ENCODE measurements around the gene PPID. TPM values are rescaled to one million over a fixed set of nuclear protein-coding genes. Genes with fewer than 3 reads are reported as not detected.

PPID gene
- total and polyA plus RNA-seq, 2 of the 13 experiments (the other 11 are each of a cell fraction or from before 2014, with no cell fraction given): 15.4 to 63.4 TPM

DNA sequence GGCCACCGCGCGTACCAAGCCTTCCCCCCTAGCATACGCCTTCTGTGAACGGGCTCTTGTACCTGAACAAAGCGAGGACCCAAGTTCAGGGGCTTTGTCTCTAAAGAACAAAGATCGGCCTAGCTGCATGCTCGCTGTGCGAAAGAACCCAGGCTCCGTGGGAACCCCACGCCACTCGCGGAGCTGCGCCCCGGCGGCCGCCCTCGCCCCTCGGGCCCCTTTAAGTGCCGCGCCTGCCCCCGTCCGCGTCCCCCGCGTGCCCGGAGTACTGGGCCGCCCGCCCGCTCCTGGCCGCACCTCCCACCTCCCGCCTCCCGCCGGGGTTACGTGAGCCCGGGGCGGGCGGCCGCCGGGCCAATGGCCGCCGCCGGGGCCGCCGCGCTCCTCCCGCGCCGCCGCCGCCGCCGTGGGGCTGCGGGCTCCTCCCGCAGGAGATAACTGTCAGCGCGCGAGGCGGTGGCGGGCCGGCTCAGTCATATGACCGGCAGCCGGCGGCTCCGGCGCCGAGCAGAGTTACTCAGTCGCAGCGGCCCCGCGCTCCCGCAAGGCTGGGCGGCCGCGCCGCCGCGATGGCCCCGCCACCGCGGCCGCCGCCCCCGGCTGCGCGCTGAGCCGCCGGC, 45.5 kb upstream of the PPID start, which contains the start of gene FNIP2 (continued):
- TF ChIP-seq, protein P1, sequence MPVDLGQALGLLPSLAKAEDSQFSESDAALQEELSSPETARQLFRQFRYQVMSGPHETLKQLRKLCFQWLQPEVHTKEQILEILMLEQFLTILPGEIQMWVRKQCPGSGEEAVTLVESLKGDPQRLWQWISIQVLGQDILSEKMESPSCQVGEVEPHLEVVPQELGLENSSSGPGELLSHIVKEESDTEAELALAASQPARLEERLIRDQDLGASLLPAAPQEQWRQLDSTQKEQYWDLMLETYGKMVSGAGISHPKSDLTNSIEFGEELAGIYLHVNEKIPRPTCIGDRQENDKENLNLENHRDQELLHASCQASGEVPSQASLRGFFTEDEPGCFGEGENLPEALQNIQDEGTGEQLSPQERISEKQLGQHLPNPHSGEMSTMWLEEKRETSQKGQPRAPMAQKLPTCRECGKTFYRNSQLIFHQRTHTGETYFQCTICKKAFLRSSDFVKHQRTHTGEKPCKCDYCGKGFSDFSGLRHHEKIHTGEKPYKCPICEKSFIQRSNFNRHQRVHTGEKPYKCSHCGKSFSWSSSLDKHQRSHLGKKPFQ (CRISPR knock-in tag; IDR thresholded peaks at IDR 0.05; ENCODE audit: insufficient replicate concordance): no peak
- no peak; the same call in 1 of the 2 replicates for TF ChIP-seq ZSCAN9 (CRISPR knock-in tag; IDR thresholded peaks at IDR 0.05; ENCODE audit: borderline replicate concordance)
- TF ChIP-seq ZNF766 (CRISPR knock-in tag; IDR thresholded peaks at IDR 0.05; ENCODE audit: borderline replicate concordance): no peak
- no peak for TF ChIP-seq SMYD3 (CRISPR knock-in tag; IDR thresholded peaks at IDR 0.05)
- TF ChIP-seq ZNF441 (CRISPR knock-in tag; IDR thresholded peaks at IDR 0.05; ENCODE audit: borderline replicate concordance): peak; percentile 69; the same call in 1 of the 2 replicates
- TF ChIP-seq ZNF232 (CRISPR knock-in tag; IDR thresholded peaks at IDR 0.05; ENCODE audit: borderline replicate concordance): peak; percentile 48; the same call in 1 of the 2 replicates
- no peak for TF ChIP-seq ARNT (IDR thresholded peaks at IDR 0.05)
- peak; percentile 59; the same call in 1 of the 2 replicates for TF ChIP-seq IRF2 (CRISPR knock-in tag; IDR thresholded peaks at IDR 0.05)
- TF ChIP-seq ZNF788 (CRISPR knock-in tag; IDR thresholded peaks at IDR 0.05; ENCODE audit: borderline replicate concordance): peak; percentile 66; the same call in 1 of the 2 replicates
- TF ChIP-seq ZFP37 (CRISPR knock-in tag; IDR thresholded peaks at IDR 0.05; ENCODE audit: borderline replicate concordance): no peak
- 0 out of 2 replicates have a peak, but pooled peaks have one; percentile 44 for TF ChIP-seq REPIN1 (CRISPR knock-in tag; IDR thresholded peaks at IDR 0.05; ENCODE audit: borderline replicate concordance, low read depth)
- TF ChIP-seq EP300 (IDR thresholded peaks at IDR 0.05; ENCODE audit: low read depth in 2 of 2, low read length in 2 of 2): no peak
- no peak for TF ChIP-seq EP300 (CRISPR knock-in tag; IDR thresholded peaks at IDR 0.05; ENCODE audit: borderline replicate concordance)
- no peak for TF ChIP-seq ZNF34 (CRISPR knock-in tag; IDR thresholded peaks at IDR 0.05; ENCODE audit: borderline replicate concordance)
- peak; percentile 55; the same call in 1 of the 2 replicates for TF ChIP-seq ZNF430 (CRISPR knock-in tag; IDR thresholded peaks at IDR 0.05)
- TF ChIP-seq HMG20B (CRISPR knock-in tag; conservative IDR thresholded peaks at IDR 0.05): no peak
- TF ChIP-seq, protein P2, sequence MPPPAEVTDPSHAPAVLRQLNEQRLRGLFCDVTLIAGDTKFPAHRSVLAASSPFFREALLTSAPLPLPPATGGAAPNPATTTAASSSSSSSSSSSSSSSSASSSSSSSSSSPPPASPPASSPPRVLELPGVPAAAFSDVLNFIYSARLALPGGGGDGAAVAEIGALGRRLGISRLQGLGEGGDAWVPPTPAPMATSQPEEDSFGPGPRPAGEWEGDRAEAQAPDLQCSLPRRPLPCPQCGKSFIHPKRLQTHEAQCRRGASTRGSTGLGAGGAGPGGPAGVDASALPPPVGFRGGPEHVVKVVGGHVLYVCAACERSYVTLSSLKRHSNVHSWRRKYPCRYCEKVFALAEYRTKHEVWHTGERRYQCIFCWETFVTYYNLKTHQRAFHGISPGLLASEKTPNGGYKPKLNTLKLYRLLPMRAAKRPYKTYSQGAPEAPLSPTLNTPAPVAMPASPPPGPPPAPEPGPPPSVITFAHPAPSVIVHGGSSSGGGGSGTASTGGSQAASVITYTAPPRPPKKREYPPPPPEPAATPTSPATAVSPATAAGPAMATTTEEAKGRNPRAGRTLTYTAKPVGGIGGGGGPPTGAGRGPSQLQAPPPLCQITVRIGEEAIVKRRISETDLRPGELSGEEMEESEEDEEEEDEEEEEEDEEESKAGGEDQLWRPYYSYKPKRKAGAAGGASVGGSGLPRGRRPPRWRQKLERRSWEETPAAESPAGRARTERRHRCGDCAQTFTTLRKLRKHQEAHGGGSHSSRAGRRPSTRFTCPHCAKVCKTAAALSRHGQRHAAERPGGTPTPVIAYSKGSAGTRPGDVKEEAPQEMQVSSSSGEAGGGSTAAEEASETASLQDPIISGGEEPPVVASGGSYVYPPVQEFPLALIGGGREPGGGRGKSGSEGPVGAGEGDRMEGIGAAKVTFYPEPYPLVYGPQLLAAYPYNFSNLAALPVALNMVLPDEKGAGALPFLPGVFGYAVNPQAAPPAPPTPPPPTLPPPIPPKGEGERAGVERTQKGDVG (CRISPR knock-in tag; IDR thresholded peaks at IDR 0.05; ENCODE audit: borderline replicate concordance): no peak
- TF ChIP-seq ZC3H13 (CRISPR knock-in tag; IDR thresholded peaks at IDR 0.05): no peak
- peak; percentile 69; the same call in 1 of the 2 replicates for TF ChIP-seq BRD4 (CRISPR knock-in tag; IDR thresholded peaks at IDR 0.05)
- TF ChIP-seq SATB2 (CRISPR knock-in tag; IDR thresholded peaks at IDR 0.05): no peak
- no peak for TF ChIP-seq ZNF337 (CRISPR knock-in tag; IDR thresholded peaks at IDR 0.05; ENCODE audit: borderline replicate concordance, low read depth)
- peak; percentile 75 to 91 for TF ChIP-seq POLR2A (IDR thresholded peaks at IDR 0.05; ENCODE audit: insufficient read depth in 1 of 2, low read depth in 2 of 2, low read length in 2 of 2)
- TF ChIP-seq, protein P3, sequence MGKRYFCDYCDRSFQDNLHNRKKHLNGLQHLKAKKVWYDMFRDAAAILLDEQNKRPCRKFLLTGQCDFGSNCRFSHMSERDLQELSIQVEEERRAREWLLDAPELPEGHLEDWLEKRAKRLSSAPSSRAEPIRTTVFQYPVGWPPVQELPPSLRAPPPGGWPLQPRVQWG (CRISPR knock-in tag; IDR thresholded peaks at IDR 0.05; ENCODE audit: borderline replicate concordance, low read depth): no peak
- TF ChIP-seq, protein P4, sequence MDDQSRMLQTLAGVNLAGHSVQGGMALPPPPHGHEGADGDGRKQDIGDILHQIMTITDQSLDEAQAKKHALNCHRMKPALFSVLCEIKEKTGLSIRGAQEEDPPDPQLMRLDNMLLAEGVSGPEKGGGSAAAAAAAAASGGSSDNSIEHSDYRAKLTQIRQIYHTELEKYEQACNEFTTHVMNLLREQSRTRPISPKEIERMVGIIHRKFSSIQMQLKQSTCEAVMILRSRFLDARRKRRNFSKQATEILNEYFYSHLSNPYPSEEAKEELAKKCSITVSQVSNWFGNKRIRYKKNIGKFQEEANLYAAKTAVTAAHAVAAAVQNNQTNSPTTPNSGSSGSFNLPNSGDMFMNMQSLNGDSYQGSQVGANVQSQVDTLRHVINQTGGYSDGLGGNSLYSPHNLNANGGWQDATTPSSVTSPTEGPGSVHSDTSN (CRISPR knock-in tag; IDR thresholded peaks at IDR 0.05; ENCODE audit: borderline replicate concordance): no peak

Data from HepG2 (cell line).